Liver (tissue), 3 donors: ENCODE measurements around the gene AIG1.

ENCODE experiments used
- SP1 ChIP-seq: IDR thresholded peaks from 2 replicates; pipeline ENCODE4 v1.6.1; 2018; ENCODE audit warnings: antibody characterized with exemption, mild to moderate bottlenecking
- TAF1 ChIP-seq: conservative IDR thresholded peaks from 2 replicates; pipeline ENCODE4 v1.6.1; 2016; ENCODE audit warnings: antibody characterized with exemption, mild to moderate bottlenecking
- TF ChIP-seq, protein P1 (sequence below): fragments of 150-350 bp; IDR thresholded peaks from 2 replicates; pipeline ENCODE4 v1.5.1; 2017; ENCODE audit warnings: improper control_type of control experiment, low read depth, low read length; ENCODE audit not compliant: missing input control
- TF ChIP-seq, protein P2 (sequence below): IDR thresholded peaks from 2 replicates; pipeline ENCODE4 v1.6.1; 2016; ENCODE audit warnings: antibody characterized with exemption
- donor health status: healthy.
- donor health status: healthy.

DNA sequence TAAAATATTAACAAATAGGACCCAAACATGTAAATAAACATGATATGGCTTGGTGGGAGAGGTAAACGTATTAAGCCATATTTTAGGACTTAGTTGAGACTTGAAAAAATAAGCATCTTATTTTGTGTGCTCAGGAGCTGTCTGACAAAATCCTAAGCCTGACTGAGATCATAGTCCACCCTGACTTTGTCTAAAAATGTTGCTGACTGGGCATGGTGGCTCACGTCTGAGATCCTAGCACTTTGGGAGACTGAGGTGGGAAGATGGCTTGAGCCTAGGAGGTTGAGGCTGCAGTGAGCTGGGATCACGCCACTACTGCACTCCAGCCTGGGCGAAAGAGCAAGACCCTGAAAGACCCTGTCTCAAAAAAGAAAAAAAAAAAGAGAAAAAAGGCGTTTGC is 52.1 kb downstream of the AIG1 start:
- TF ChIP-seq TAF1: no peak
- TF ChIP-seq, protein P1, sequence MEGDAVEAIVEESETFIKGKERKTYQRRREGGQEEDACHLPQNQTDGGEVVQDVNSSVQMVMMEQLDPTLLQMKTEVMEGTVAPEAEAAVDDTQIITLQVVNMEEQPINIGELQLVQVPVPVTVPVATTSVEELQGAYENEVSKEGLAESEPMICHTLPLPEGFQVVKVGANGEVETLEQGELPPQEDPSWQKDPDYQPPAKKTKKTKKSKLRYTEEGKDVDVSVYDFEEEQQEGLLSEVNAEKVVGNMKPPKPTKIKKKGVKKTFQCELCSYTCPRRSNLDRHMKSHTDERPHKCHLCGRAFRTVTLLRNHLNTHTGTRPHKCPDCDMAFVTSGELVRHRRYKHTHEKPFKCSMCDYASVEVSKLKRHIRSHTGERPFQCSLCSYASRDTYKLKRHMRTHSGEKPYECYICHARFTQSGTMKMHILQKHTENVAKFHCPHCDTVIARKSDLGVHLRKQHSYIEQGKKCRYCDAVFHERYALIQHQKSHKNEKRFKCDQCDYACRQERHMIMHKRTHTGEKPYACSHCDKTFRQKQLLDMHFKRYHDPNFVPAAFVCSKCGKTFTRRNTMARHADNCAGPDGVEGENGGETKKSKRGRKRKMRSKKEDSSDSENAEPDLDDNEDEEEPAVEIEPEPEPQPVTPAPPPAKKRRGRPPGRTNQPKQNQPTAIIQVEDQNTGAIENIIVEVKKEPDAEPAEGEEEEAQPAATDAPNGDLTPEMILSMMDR: no peak
- TF ChIP-seq SP1: no peak
- TF ChIP-seq, protein P2, sequence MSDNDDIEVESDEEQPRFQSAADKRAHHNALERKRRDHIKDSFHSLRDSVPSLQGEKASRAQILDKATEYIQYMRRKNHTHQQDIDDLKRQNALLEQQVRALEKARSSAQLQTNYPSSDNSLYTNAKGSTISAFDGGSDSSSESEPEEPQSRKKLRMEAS: no peak
